ENCODE results near the gene RBM4. TPM values are rescaled to one million over a fixed set of nuclear protein-coding genes. Genes with fewer than 3 reads are reported as not detected.

Gene RBM4
- total RNA-seq, 1 experiment from 2014 or later: 272 TPM

- Histone ChIP-seq H3K14ac (ENCODE audit: insufficient read depth, low read length) (no peak overlapping the region), H3K79me2 (ENCODE audit: insufficient read depth, low read length) (no peaks in the 10 kb centered on the region), H3K23me2 (ENCODE audit: insufficient read length, low read depth, low read length, poor library complexity, severe bottlenecking) (no peaks in the 10 kb centered on the region), H2BK15ac (ENCODE audit: low read depth, low read length) (no peak overlapping the region), H2BK12ac (ENCODE audit: insufficient read length, low read depth, low read length) (no peak overlapping the region), H2AK5ac (ENCODE audit: insufficient read length, low read length) (no peak overlapping the region), H3K9me3 (ENCODE audit: control insufficient read depth, low read depth, low read length) (no peaks in the 10 kb centered on the region), H2BK20ac (ENCODE audit: low read depth, low read length, poor library complexity, severe bottlenecking) (no peak overlapping the region), H2BK5ac (ENCODE audit: insufficient read length, low read length) (no peak overlapping the region), H3K9ac (ENCODE audit: extremely low read depth, insufficient read length, low read length) (no peak overlapping the region), H4K91ac (ENCODE audit: insufficient read length, low read depth, low read length) (no peak overlapping the region), H3T11ph (ENCODE audit: low read length) (no peak overlapping the region), H3K23ac (ENCODE audit: insufficient read length, low read depth, low read length) (no peak overlapping the region), H2AFZ (ENCODE audit: low read length) (no peak overlapping the region), H2BK120ac (ENCODE audit: low read depth, low read length, poor library complexity, severe bottlenecking) (no peak overlapping the region), H4K20me1 (ENCODE audit: control insufficient read depth, insufficient read depth, insufficient read length) (no peaks in the 10 kb centered on the region), H3K4me1 (ENCODE audit: insufficient read depth, low read length) (no peaks in the 10 kb centered on the region), H3K27me3 (ENCODE audit: insufficient read depth, low read length) (no peaks in the 10 kb centered on the region), H4K8ac (replicated peaks; ENCODE audit: insufficient read length, low read depth, low read length) (no peak overlapping the region), H3K79me1 (ENCODE audit: insufficient read depth, low read depth, low read length, poor library complexity, severe bottlenecking) (no peaks in the 10 kb centered on the region), H3K4me2 (ENCODE audit: insufficient read depth, insufficient read length, low read length) (no peak overlapping the region), H3K27ac (ENCODE audit: insufficient read length, low read depth, low read length) (no peak overlapping the region), H3K4ac (ENCODE audit: low read depth, low read length) (no peak overlapping the region), H3K18ac (ENCODE audit: insufficient read length, low read depth, low read length) (no peak overlapping the region), H3K56ac (ENCODE audit: insufficient read length, low read depth, low read length) (no peak overlapping the region), H4K5ac (ENCODE audit: insufficient read length, low read depth, low read length) (no peak overlapping the region)
- Mint-ChIP-seq H3K4me1 (peaks cover 0 to 6% of the 10 kb centered on the region in 2 experiments; a peak in 2 of 4 replicates), H3K27ac (no peak overlapping the region; a peak in 1 of 7 replicates), H3K27me3 (ENCODE audit: low read depth) (no peaks in the 10 kb centered on the region), H3K4me3 (no peak overlapping the region), H3K36me3 (ENCODE audit: insufficient read depth in 1 of 3, low read depth in 3 of 3) (peaks cover 2 to 58% (median 34%) of the 10 kb centered on the region in 3 experiments; a peak in 6 of 7 replicates), H3K9me3 (no peaks in the 10 kb centered on the region)
- WGBS (ENCODE audit: extremely low coverage, insufficient read length, low lambda C conversion rate): no CpG with 5 or more reads among the region's 6 CpGs
- no peak for TF ChIP-seq CTCF (conservative IDR thresholded peaks at IDR 0.05)
- no peak for DNase-seq
Measured at GRCh38 chr11:66598993-66599392, 39.5 kb upstream of the RBM4 start.
